ENCODE data around the gene YTHDC2. TPM values are rescaled to one million over a fixed set of nuclear protein-coding genes. Genes with fewer than 3 reads are reported as not detected.

YTHDC2 gene
- total RNA-seq, 1 donor from 2014 or later = 20.1 TPM

DNA sequence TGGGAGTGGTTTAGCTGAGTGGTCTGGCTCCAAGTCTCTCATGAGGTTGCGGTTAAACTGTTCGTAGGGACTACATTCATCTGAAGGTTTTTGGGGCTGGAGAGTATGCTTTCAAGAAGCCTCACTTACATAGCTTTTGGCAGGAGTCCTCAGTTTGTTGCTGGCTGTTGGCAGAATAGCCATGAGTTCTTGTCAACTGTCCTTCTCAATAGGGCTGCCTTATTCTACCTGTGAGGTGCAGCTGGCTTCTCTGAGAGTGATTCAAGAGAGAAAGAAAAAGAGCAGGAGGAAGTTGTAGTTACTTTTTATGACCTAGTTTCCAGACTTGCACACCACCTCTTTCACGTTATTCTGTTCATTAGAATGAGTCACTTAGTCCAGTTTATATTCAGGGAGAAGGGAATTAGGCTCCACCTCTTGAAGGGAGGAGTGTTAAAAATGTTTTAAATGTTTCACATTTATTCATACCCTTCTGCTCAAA lies 33.2 kb downstream of the YTHDC2 start:
- no peak overlapping the region for H3K4me3 Mint-ChIP-seq (ENCODE audit: unreplicated experiment)
- no peak overlapping the region for H3K27ac Mint-ChIP-seq (ENCODE audit: unreplicated experiment)
- no peaks in the 10 kb centered on the region for H3K27me3 Mint-ChIP-seq (ENCODE audit: low read depth)
- no peak for DNase-seq (ENCODE audit: low spot score)
- no peaks in the 10 kb centered on the region for H3K9me3 Mint-ChIP-seq (ENCODE audit: low read depth)
- peaks cover 14% of the 10 kb centered on the region for H3K4me1 Mint-ChIP-seq (ENCODE audit: low read depth)
- peaks cover 39% of the 10 kb centered on the region for H3K36me3 Mint-ChIP-seq (ENCODE audit: low read depth)
- TF ChIP-seq, protein P1, sequence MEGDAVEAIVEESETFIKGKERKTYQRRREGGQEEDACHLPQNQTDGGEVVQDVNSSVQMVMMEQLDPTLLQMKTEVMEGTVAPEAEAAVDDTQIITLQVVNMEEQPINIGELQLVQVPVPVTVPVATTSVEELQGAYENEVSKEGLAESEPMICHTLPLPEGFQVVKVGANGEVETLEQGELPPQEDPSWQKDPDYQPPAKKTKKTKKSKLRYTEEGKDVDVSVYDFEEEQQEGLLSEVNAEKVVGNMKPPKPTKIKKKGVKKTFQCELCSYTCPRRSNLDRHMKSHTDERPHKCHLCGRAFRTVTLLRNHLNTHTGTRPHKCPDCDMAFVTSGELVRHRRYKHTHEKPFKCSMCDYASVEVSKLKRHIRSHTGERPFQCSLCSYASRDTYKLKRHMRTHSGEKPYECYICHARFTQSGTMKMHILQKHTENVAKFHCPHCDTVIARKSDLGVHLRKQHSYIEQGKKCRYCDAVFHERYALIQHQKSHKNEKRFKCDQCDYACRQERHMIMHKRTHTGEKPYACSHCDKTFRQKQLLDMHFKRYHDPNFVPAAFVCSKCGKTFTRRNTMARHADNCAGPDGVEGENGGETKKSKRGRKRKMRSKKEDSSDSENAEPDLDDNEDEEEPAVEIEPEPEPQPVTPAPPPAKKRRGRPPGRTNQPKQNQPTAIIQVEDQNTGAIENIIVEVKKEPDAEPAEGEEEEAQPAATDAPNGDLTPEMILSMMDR (IDR thresholded peaks at IDR 0.05) = no peak

DNA sequence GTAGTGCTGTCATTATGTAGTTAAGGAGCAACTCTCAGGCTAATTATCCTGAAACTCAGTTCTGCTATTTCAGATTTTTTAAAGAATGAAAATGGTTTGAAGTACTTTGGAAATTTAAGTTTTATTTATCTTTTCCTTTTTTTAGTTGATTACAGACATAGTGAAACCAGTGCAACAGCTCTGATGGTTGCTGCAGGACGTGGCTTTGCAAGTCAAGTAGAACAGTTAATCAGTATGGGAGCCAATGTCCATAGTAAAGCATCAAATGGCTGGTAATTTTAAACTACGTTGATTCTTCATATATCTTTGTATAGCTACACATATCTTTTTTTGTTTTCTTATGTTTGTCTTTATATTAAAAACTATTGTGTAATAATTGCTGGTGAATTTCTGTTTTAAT lies 34.9 kb downstream of the YTHDC2 start:
- TF ChIP-seq, protein P1 (IDR thresholded peaks at IDR 0.05) = no peak
- Mint-ChIP-seq H3K4me1 (ENCODE audit: low read depth) (peaks cover 14% of the 10 kb centered on the region), H3K36me3 (ENCODE audit: low read depth) (peaks cover 38% of the 10 kb centered on the region), H3K27ac (ENCODE audit: unreplicated experiment) (no peak overlapping the region), H3K27me3 (ENCODE audit: low read depth) (no peaks in the 10 kb centered on the region), H3K4me3 (ENCODE audit: unreplicated experiment) (no peak overlapping the region), H3K9me3 (ENCODE audit: low read depth) (no peaks in the 10 kb centered on the region)
- DNase-seq (ENCODE audit: low spot score) = no peak

DNA sequence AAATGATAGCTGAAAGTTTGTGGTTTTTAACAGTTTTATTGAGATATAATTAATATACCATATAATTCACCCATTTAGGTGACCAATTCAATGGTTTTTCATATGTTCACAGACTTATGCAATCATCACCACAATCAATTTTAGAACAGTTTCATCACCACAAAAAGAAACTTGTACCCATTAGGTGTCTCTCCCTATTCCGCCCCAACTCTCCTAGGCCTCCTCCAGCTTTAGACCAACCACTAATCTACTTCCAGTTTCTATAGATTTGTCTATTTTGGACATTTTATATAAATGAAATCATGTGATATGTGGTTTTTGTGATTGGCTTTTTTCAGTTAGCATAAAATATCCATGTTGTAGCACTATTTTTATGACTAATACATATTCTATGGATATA lies 38.6 kb downstream of the YTHDC2 start:
- peaks cover 3% of the 10 kb centered on the region for H3K4me1 Mint-ChIP-seq (ENCODE audit: low read depth)
- no peaks in the 10 kb centered on the region for H3K9me3 Mint-ChIP-seq (ENCODE audit: low read depth)
- H3K27ac Mint-ChIP-seq (ENCODE audit: unreplicated experiment) = no peak overlapping the region
- H3K4me3 Mint-ChIP-seq (ENCODE audit: unreplicated experiment) = no peak overlapping the region
- TF ChIP-seq, protein P1 (IDR thresholded peaks at IDR 0.05) = no peak
- H3K27me3 Mint-ChIP-seq (ENCODE audit: low read depth) = no peaks in the 10 kb centered on the region
- DNase-seq (ENCODE audit: low spot score) = no peak
- peaks cover 32% of the 10 kb centered on the region for H3K36me3 Mint-ChIP-seq (ENCODE audit: low read depth)

DNA sequence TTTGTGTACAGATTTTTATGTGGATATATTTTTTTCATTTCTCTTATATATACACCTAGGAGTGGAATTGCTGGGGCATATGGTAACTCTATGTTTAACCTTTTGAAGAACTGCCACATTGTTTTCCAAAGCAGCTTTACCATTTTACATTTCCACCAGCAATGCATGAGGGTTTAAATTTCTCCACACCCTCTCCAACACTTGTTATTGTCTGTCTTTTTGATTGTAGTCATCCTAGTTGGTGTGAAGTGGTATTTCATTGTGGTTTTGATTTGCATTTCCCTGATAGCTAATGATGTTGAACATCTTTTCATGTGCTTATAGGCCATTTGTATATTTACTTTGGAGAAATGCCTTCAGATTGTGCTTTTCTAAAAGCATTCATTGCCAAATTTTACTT lies 39.1 kb downstream of the YTHDC2 start:
- no peak for DNase-seq (ENCODE audit: low spot score)
- Mint-ChIP-seq H3K4me1 (ENCODE audit: low read depth) (no peaks in the 10 kb centered on the region), H3K27me3 (ENCODE audit: low read depth) (no peaks in the 10 kb centered on the region), H3K9me3 (ENCODE audit: low read depth) (no peaks in the 10 kb centered on the region), H3K27ac (ENCODE audit: unreplicated experiment) (no peak overlapping the region), H3K36me3 (ENCODE audit: low read depth) (peaks cover 30% of the 10 kb centered on the region), H3K4me3 (ENCODE audit: unreplicated experiment) (no peak overlapping the region)
- TF ChIP-seq, protein P1 (IDR thresholded peaks at IDR 0.05) = no peak

DNA sequence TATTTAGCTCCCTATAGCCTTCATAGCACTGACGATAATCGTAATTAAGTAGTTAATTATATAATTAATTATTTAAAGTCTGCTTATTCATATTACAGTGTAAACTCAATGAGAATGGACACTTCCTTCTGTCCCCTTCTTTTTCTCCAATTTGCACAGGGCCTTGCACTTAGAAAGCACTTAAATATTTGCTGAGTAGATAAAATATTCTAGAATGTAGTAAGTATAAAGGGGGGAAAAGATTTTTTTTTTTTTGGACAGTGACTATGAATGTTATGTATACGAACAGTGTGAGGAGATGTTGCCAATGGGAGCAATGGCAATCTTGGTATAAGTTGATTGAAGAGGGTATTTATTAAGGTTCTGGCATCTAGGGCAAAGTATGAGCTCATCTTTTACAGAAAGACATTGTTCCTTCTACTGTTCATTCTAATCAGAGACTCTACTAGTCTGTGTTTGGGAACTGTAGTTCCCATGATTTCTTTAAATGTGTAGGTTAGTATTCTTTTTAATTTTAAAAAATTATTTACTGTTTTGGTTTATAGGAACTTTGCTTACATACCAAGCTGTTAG lies 49.4 kb downstream of the YTHDC2 start:
- H3K9me3 Mint-ChIP-seq (ENCODE audit: low read depth) = no peaks in the 10 kb centered on the region
- H3K4me1 Mint-ChIP-seq (ENCODE audit: low read depth) = no peaks in the 10 kb centered on the region
- no peak overlapping the region for H3K4me3 Mint-ChIP-seq (ENCODE audit: unreplicated experiment)
- no peak overlapping the region for H3K27ac Mint-ChIP-seq (ENCODE audit: unreplicated experiment)
- TF ChIP-seq, protein P1 (IDR thresholded peaks at IDR 0.05) = no peak
- peaks cover 28% of the 10 kb centered on the region for H3K36me3 Mint-ChIP-seq (ENCODE audit: low read depth)
- no peaks in the 10 kb centered on the region for H3K27me3 Mint-ChIP-seq (ENCODE audit: low read depth)
- DNase-seq (ENCODE audit: low spot score) = no peak
